ENCODE measurements around the gene SLX9. TPM values are rescaled to one million over a fixed set of nuclear protein-coding genes. Genes with fewer than 3 reads are reported as not detected.
A peak's percentile ranks its signal among the peaks of the same experiment; 100 is the strongest.

Gene SLX9
- total and polyA plus RNA-seq, 10 donors, result 6.1 to 35.4 (median 27.0) TPM

DNA sequence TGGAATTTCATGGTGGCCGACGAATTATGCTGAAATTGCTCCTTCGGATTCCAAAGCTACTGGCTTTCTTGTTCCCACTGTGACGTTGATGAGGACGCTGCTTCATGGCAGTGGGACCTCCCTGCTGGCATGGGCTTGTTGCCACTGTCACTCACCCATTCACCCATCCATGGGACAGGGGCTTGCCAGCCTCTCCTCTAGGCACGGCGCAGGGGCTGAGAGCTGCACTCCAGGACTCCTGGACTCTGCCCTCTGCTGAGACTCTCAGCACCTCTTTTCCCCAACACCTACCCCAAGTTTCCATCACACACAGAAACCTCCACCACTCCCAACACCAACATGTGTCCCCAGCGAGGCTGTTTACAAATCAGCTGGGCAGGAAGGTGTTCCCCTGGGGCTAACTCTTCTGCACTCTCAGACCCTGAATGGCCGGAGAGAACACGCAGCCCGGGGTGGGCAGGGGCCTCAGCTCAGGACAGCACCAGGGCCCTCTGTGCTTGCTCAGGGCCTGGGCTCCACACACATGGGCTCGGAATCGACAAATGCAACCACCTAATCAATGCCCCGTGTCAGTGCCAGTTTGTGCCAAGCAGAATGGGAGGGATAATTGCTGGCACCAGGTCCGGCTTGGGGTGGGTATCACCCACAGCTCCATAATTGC is 22.3 kb upstream of the SLX9 start:
- H3K4me3 ChIP-seq, result peak overlapping the region in 6 of 8 donors; percentile 5 to 93 (median 74)
- DNase-seq, result no peak
- H3K27ac ChIP-seq, result peak overlapping the region in 5 of 8 donors; percentile 91 to 97 (median 95)
- 79 to 88% (median 85%) methylated on average over 13 to 15 of the region's 15 CpGs for WGBS, 5 donors
- no peaks in the 10 kb centered on the region for H3K9me3 ChIP-seq
- intact Hi-C loops (cut with DNase I; ENCODE audit: low total_unique reads), result no loop called here
- peaks cover 0 to 25% (median 11%) of the 10 kb centered on the region in 6 donors for H3K36me3 ChIP-seq
- TF ChIP-seq POLR2A (IDR thresholded peaks at IDR 0.05) (no peak), POLR2AphosphoS5 (IDR thresholded peaks at IDR 0.05) (peak in 1 of 3 donors; percentile 18)
- peaks cover 50 to 97% (median 82%) of the 10 kb centered on the region in 6 donors for H3K4me1 ChIP-seq
- H3K27me3 ChIP-seq (replicated peaks in 1 of 7), result no peaks in the 10 kb centered on the region

DNA sequence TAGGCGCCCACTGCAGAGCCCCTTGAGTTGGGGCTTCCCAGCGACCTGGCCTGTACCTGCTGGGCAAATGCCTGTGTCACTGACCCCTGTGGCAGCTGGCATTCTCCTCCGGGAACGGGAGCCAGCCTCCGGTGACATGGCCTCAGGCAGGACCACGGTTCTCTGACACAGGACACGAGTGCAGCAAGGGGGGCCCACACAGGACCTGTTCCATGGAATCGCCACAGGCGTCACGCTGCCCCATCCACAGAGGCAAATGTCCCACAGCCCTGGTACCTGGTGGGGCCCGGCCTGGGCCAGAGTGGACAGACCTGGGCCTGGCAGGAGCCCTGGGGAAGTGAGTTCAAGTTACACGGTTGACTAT is 21.7 kb upstream of the SLX9 start:
- peaks cover 0 to 25% (median 11%) of the 10 kb centered on the region in 6 donors for H3K36me3 ChIP-seq
- H3K9me3 ChIP-seq, result no peaks in the 10 kb centered on the region
- no peaks in the 10 kb centered on the region for H3K27me3 ChIP-seq (replicated peaks in 1 of 7)
- peak overlapping the region in 7 of 8 donors; percentile 5 to 93 (median 80) for H3K4me3 ChIP-seq
- H3K4me1 ChIP-seq, result peaks cover 48 to 98% (median 82%) of the 10 kb centered on the region in 6 donors
- peak overlapping the region in 6 of 8 donors; percentile 85 to 97 (median 94) for H3K27ac ChIP-seq
- intact Hi-C loops (cut with DNase I; ENCODE audit: low total_unique reads), result no loop called here
- no peak for TF ChIP-seq POLR2AphosphoS5 (IDR thresholded peaks at IDR 0.05)
- peak; percentile 81 for DNase-seq
- 79 to 91% (median 87%) methylated on average over 4 to 12 of the region's 12 CpGs for WGBS, 5 donors

- Histone ChIP-seq H3K4me3 (peak overlapping the region in 7 of 8 donors; percentile 0 to 93 (median 80)), H3K27me3 (replicated peaks in 1 of 7) (no peaks in the 10 kb centered on the region), H3K36me3 (peaks cover 0 to 25% (median 11%) of the 10 kb centered on the region in 6 donors), H3K9me3 (no peaks in the 10 kb centered on the region), H3K27ac (peak overlapping the region in 6 of 8 donors; percentile 85 to 97 (median 94)), H3K4me1 (peaks cover 43 to 98% (median 80%) of the 10 kb centered on the region in 6 donors)
- WGBS, 5 donors, result 46 to 69% (median 59%) methylated on average over 7 to 13 of the region's 13 CpGs
- TF ChIP-seq POLR2A (IDR thresholded peaks at IDR 0.05) (no peak), CTCF (IDR thresholded peaks at IDR 0.05 in 8 of 11, conservative IDR thresholded peaks at IDR 0.05 in 3 of 11) (no peak), POLR2AphosphoS5 (IDR thresholded peaks at IDR 0.05) (no peak)
- peak; percentile 78 for DNase-seq
- intact Hi-C loops (cut with DNase I; ENCODE audit: low total_unique reads), result no loop called here
Measured at GRCh38 chr21:44918581-44919033, 21.2 kb upstream of the SLX9 start.

- Histone ChIP-seq H3K4me3 (peak overlapping the region; percentile 57 to 93 (median 74)), H3K27me3 (replicated peaks in 1 of 7) (no peaks in the 10 kb centered on the region), H3K27ac (peak overlapping the region in 7 of 8 donors; percentile 85 to 97 (median 93)), H3K36me3 (peaks cover 0 to 25% (median 11%) of the 10 kb centered on the region in 6 donors), H3K4me1 (peaks cover 36 to 98% (median 79%) of the 10 kb centered on the region in 6 donors), H3K9me3 (no peaks in the 10 kb centered on the region)
- peak; percentile 89 for DNase-seq
- TF ChIP-seq POLR2A (IDR thresholded peaks at IDR 0.05), result no peak
- TF ChIP-seq POLR2AphosphoS5 (IDR thresholded peaks at IDR 0.05), result peak in 1 of 3 donors; percentile 50
- TF ChIP-seq CTCF (IDR thresholded peaks at IDR 0.05 in 8 of 11, conservative IDR thresholded peaks at IDR 0.05 in 3 of 11), result no peak
- WGBS, 5 donors, result 28 to 57% (median 47%) methylated on average over 6 to 23 of the region's 26 CpGs
- intact Hi-C loops (cut with DNase I; ENCODE audit: low total_unique reads), result no loop called here
Measured at GRCh38 chr21:44919111-44919912, 20.5 kb upstream of the SLX9 start.
